Mesothelial cell of epicardium (in vitro differentiated cells): ENCODE results near the gene MSMP. TPM values are rescaled to one million over a fixed set of nuclear protein-coding genes. Genes with fewer than 3 reads are reported as not detected.

Source experiments
- DNase-seq, 2 experiments: peaks; one replicate each; pipeline ENCODE4 v3.0.0; 2021; ENCODE audit warnings: low spot score in 2 of 2; ENCODE audit not compliant: unreplicated experiment in 2 of 2
- H3K27ac Mint-ChIP-seq: 2 replicates; pipeline ENCODE4 v1.8.0; 2021; ENCODE audit warnings: mixed read lengths
- H3K27me3 Mint-ChIP-seq: 2 replicates; pipeline ENCODE4 v1.8.0; 2021; ENCODE audit warnings: low read depth, mixed read lengths
- H3K36me3 Mint-ChIP-seq: 2 replicates; pipeline ENCODE4 v1.8.0; 2021; ENCODE audit warnings: mixed read lengths
- H3K4me1 Mint-ChIP-seq: 2 replicates; pipeline ENCODE4 v1.8.0; 2021; ENCODE audit warnings: mixed read lengths
- H3K4me3 Mint-ChIP-seq: 2 replicates; pipeline ENCODE4 v1.8.0; 2021; ENCODE audit warnings: mild to moderate bottlenecking, moderate library complexity, mixed read lengths
- H3K9me3 Mint-ChIP-seq: 2 replicates; pipeline ENCODE4 v1.8.0; 2021; ENCODE audit warnings: mixed read lengths
- CTCF ChIP-seq: fragments of 200-600 bp; sonication (generic); IDR thresholded peaks from one replicate; pipeline ENCODE4 v1.5.0; 2021; ENCODE audit warnings: antibody characterized with exemption; ENCODE audit not compliant: unreplicated experiment
- total RNA-seq: library from RNA; stranded (reverse); gene quantifications from 3 replicates; pipeline ENCODE4 v1.2.1, GENCODE V29; 2021

The MSMP gene
- total RNA-seq, 1 donor from 2014 or later: not detected

GRCh38 chr9:35713578-35713977 lies 40.5 kb downstream of the MSMP start:
- no peaks in the 10 kb centered on the region for H3K27me3 Mint-ChIP-seq
- no peak overlapping the region for H3K4me3 Mint-ChIP-seq
- H3K27ac Mint-ChIP-seq: no peak overlapping the region
- no peak for TF ChIP-seq CTCF
- peaks cover 58% of the 10 kb centered on the region for H3K36me3 Mint-ChIP-seq
- H3K9me3 Mint-ChIP-seq: no peaks in the 10 kb centered on the region
- no peak for DNase-seq
- H3K4me1 Mint-ChIP-seq: no peaks in the 10 kb centered on the region

GRCh38 chr9:35712762-35713400 lies 41.2 kb downstream of the MSMP start:
- Mint-ChIP-seq H3K4me1 (no peaks in the 10 kb centered on the region), H3K27me3 (no peaks in the 10 kb centered on the region), H3K36me3 (peaks cover 59% of the 10 kb centered on the region), H3K27ac (no peak overlapping the region), H3K4me3 (no peak overlapping the region), H3K9me3 (no peaks in the 10 kb centered on the region)
- TF ChIP-seq CTCF: no peak
- DNase-seq: no peak

DNA sequence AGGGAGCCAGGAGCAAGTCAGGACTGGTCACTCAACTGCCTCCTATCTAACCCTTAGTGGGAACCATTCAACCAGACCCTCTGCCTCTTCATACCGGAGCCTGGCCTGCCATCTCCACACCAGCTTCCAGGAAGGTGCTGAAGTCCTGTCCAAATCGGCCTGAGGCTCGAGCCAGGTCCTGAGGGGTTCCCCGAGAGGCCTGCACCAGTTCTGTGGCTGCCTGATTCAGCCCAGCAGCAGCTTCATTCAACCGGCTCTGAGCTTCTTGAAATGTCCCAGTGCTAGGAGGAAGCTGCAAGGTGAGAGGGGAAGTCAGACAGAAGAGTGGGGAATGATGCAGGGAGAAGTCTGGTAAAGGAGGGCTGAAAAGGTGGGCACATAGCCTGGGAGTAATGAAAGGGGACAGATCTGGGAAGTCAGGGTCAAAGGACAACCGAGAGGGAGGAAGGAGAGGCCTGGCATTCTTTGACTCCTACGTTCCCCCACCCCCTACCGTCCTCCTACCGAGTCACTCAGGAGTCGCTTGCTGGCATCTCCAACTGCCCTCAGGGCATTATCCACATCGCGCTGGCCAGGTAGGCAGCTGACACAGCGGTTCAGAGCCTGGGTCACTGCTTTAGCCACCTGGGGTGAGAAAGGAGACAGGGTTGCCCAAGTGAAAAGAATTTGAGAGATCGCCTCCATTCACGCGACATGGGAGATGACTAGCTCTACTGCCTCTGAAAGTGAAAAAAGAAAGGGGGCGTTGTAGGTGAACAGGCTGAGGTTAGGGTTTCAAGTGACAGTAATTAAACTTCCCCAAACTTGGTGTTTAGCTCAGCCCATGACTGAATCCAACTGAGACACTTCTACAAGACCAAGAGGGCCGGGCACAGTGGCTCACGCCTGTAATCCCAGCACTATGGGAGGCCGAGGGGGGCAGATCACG lies 42.3 kb downstream of the MSMP start:
- no peak overlapping the region for H3K4me3 Mint-ChIP-seq
- peaks cover 63% of the 10 kb centered on the region for H3K36me3 Mint-ChIP-seq
- no peaks in the 10 kb centered on the region for H3K4me1 Mint-ChIP-seq
- no peak for DNase-seq
- peak overlapping the region; percentile 47 for H3K27ac Mint-ChIP-seq
- no peak for TF ChIP-seq CTCF
- H3K9me3 Mint-ChIP-seq: no peaks in the 10 kb centered on the region
- H3K27me3 Mint-ChIP-seq: no peaks in the 10 kb centered on the region

DNA sequence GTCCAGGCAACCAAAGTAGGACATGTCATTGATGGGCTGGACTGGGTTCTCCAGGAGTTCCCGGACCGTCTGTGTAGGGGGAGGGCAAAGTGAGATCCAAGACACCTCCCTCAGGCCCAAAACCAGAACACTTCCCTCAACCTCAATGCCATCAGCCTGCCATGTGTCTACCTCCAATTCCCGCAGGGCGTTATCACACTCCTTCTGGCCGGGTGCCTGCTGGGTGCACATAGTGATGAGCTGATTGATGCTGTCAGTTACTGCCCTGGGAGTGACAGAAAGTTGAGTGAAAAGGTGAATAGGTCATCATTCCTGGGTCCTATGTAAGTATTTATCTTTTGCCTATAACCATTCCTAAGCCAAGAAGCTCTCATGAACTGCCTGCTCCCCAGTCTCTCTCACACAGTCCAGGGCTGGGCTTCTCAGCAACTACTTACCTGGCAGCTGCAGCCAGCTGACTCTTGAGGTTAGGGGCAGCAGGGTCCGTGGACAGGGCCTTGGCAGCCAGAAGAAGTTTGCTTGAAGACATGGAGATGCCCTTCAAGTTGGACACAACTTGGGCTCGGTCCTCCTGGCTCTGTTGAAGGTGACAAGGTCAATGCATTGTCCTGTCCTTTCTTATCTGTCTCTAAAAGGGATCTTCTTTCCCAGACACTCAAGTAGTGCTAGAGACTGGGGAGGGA lies 43.1 kb downstream of the MSMP start:
- no peaks in the 10 kb centered on the region for H3K4me1 Mint-ChIP-seq
- no peak overlapping the region for H3K27ac Mint-ChIP-seq
- H3K36me3 Mint-ChIP-seq: peaks cover 60% of the 10 kb centered on the region
- H3K4me3 Mint-ChIP-seq: no peak overlapping the region
- no peaks in the 10 kb centered on the region for H3K27me3 Mint-ChIP-seq
- no peak for DNase-seq
- no peaks in the 10 kb centered on the region for H3K9me3 Mint-ChIP-seq
- TF ChIP-seq CTCF: no peak

GRCh38 chr9:35708146-35708545 lies 45.9 kb downstream of the MSMP start:
- no peak for TF ChIP-seq CTCF
- no peak overlapping the region for H3K4me3 Mint-ChIP-seq
- H3K9me3 Mint-ChIP-seq: no peaks in the 10 kb centered on the region
- no peaks in the 10 kb centered on the region for H3K27me3 Mint-ChIP-seq
- H3K27ac Mint-ChIP-seq: no peak overlapping the region
- H3K4me1 Mint-ChIP-seq: no peaks in the 10 kb centered on the region
- no peak for DNase-seq
- peaks cover 61% of the 10 kb centered on the region for H3K36me3 Mint-ChIP-seq
